Activated CD4-positive, CD25-positive, alpha-beta regulatory T cell treated with anti-CD3 and anti-CD28 coated beads, Interleukin-2, amount 50 U/mL, for 24 hours (primary cell): ENCODE data around the gene AMFR.
"Not testable (repeated sequence)": the region's sequence is repeated elsewhere in the genome, so short reads cannot be mapped to it uniquely, and the experiment has no call there.

Experiments used
- ATAC-seq, 2 donors: fragments of 150-1000 bp; cut with Tn5 transposase; one replicate each; pipeline ENCODE4 v1.10.0; 2021; ENCODE audit warnings: mild to moderate bottlenecking in 1 of 2, moderate library complexity in 1 of 2

AMFR gene

GRCh38 chr16:56423584-56424403, 1.6 kb downstream of the AMFR start:
- no peak for ATAC-seq

GRCh38 chr16:56422896-56423441, 2.4 kb downstream of the AMFR start:
- no peak for ATAC-seq

GRCh38 chr16:56421976-56422669, 3.2 kb downstream of the AMFR start:
- ATAC-seq = no peak

GRCh38 chr16:56421313-56421712, 4.0 kb downstream of the AMFR start:
- no peak for ATAC-seq

GRCh38 chr16:56420613-56421012, 4.7 kb downstream of the AMFR start:
- ATAC-seq = no peak

- ATAC-seq = no peak
These were observed 5.4 kb downstream of the AMFR start for GRCh38 chr16:56419740-56420548.

- ATAC-seq = no peak
These were observed 8.2 kb downstream of the AMFR start for GRCh38 chr16:56417138-56417537.

GRCh38 chr16:56415875-56416274, 9.5 kb downstream of the AMFR start:
- ATAC-seq = no peak

- no peak for ATAC-seq
These were observed 11.0 kb downstream of the AMFR start for GRCh38 chr16:56414366-56414765.

GRCh38 chr16:56413381-56413780, 12.0 kb downstream of the AMFR start:
- ATAC-seq = no peak

GRCh38 chr16:56411624-56412023, 13.7 kb downstream of the AMFR start:
- no peak for ATAC-seq

- no peak for ATAC-seq
These were observed 14.2 kb downstream of the AMFR start for GRCh38 chr16:56411123-56411522.

- ATAC-seq = no peak
These were observed 16.1 kb downstream of the AMFR start for GRCh38 chr16:56409195-56409594.

GRCh38 chr16:56408379-56409098, 16.8 kb downstream of the AMFR start:
- ATAC-seq = no peak

GRCh38 chr16:56405977-56406672, 19.2 kb downstream of the AMFR start:
- no peak for ATAC-seq

- no peak for ATAC-seq
These were observed 23.9 kb downstream of the AMFR start for GRCh38 chr16:56401482-56401881.

- no peak for ATAC-seq
These were observed 24.9 kb downstream of the AMFR start for GRCh38 chr16:56400458-56400857.

GRCh38 chr16:56399486-56399885, 25.9 kb downstream of the AMFR start:
- ATAC-seq = no peak

GRCh38 chr16:56399047-56399446, 26.3 kb downstream of the AMFR start:
- no peak for ATAC-seq

- ATAC-seq = not testable (repeated sequence)
These were observed 28.6 kb downstream of the AMFR start for GRCh38 chr16:56396724-56397123.

- ATAC-seq = no peak
These were observed 35.8 kb downstream of the AMFR start for GRCh38 chr16:56389554-56389953.

GRCh38 chr16:56388209-56388608, 37.1 kb downstream of the AMFR start:
- ATAC-seq = no peak
